H1 (cell line): Measurements from ENCODE around the gene HIGD2A. TPM values are rescaled to one million over a fixed set of nuclear protein-coding genes. Genes with fewer than 3 reads are reported as not detected.

Source experiments
- CTCF ChIA-PET: fragments of 300-600 bp; sonication (Branson Sonifier 250); formaldehyde crosslinking; loops from one replicate; lab custom pipeline; 2021; ENCODE audit not compliant: partially characterized antibody; lab: Charles Lee
- POLR2A ChIA-PET: fragments of 300-600 bp; sonication (Branson Sonifier 250); formaldehyde crosslinking; loops from one replicate; lab custom pipeline; 2021; ENCODE audit warnings: inconsistent platforms; ENCODE audit not compliant: partially characterized antibody; lab: Charles Lee
- DNase-seq, 2 experiments: peaks; one replicate each; pipeline versions ENCODE4 v3.0.0 to v3.0.0-alpha.2; 2010 to 2022; ENCODE audit warnings: low spot score in 2 of 2, low read depth in 1 of 2, mixed read lengths in 1 of 2
- FAIRE-seq: peaks from 2 replicates; lab custom pipeline; 2011; peaks lifted over from hg19 to GRCh38; lab: Jason Lieb, UNC
- H2AFZ ChIP-seq: 2 replicates; pipeline ENCODE4 v1.8.1; 2012; ENCODE audit warnings: low read length, inconsistent platforms
- H2AK5ac ChIP-seq: 2 replicates; pipeline ENCODE4 v1.6.1; 2013; ENCODE audit warnings: low read depth, low read length
- H2BK120ac ChIP-seq: replicated peaks from 2 replicates; pipeline ENCODE3; 2013; ENCODE audit warnings: low read depth, low read length, inconsistent platforms
- H2BK12ac ChIP-seq: 2 replicates; pipeline ENCODE4 v1.6.1; 2013; ENCODE audit warnings: low read depth, low read length
- H2BK15ac ChIP-seq: 2 replicates; pipeline ENCODE4 v1.6.1; 2013; ENCODE audit warnings: low read length
- H2BK20ac ChIP-seq: 2 replicates; pipeline ENCODE4 v1.6.1; 2013; ENCODE audit warnings: low read length
- H2BK5ac ChIP-seq: 2 replicates; pipeline ENCODE4 v1.6.1; 2013; ENCODE audit warnings: low read depth, low read length
- H3K14ac ChIP-seq: 2 replicates; pipeline ENCODE4 v1.6.1; 2013; ENCODE audit warnings: inconsistent platforms; ENCODE audit not compliant: insufficient read length
- H3K18ac ChIP-seq: 2 replicates; pipeline ENCODE4 v1.6.1; 2013; ENCODE audit warnings: low read length; ENCODE audit errors: extremely low read depth
- H3K23ac ChIP-seq: 2 replicates; pipeline ENCODE4 v1.6.1; 2013; ENCODE audit warnings: inconsistent platforms; ENCODE audit not compliant: insufficient read length
- H3K23me2 ChIP-seq: 2 replicates; pipeline ENCODE4 v1.6.1; 2013; ENCODE audit warnings: low read depth, low read length
- H3K27ac ChIP-seq: 2 replicates; pipeline ENCODE4 v1.6.1; 2011; ENCODE audit warnings: low read depth, low read length, inconsistent platforms
- H3K27me3 ChIP-seq, 4 experiments: replicated peaks in 1 of 4; 1 replicate in 1 of 4; 2 replicates in 3 of 4; pipeline versions ENCODE4 v1.6.1 to v1.8.1; 2011 to 2013; ENCODE audit warnings: low read length in 3 of 4, mild to moderate bottlenecking in 3 of 4, inconsistent platforms in 2 of 4, mixed read lengths in 2 of 4, moderate library complexity in 1 of 4; ENCODE audit not compliant: control insufficient read depth in 3 of 4, insufficient read depth in 3 of 4; ENCODE audit errors: extremely low read depth in 1 of 4
- H3K36me3 ChIP-seq, 4 experiments: 2 replicates each; pipeline versions ENCODE4 v1.6.1 to v1.8.1; 2011 to 2013; ENCODE audit warnings: mild to moderate bottlenecking in 4 of 4, low read length in 3 of 4, moderate library complexity in 2 of 4, control low read depth in 1 of 4, inconsistent platforms in 1 of 4; ENCODE audit not compliant: insufficient read depth in 4 of 4, control insufficient read depth in 2 of 4
- H3K4ac ChIP-seq: replicated peaks from 2 replicates; pipeline ENCODE3; 2013; ENCODE audit warnings: low read length, low read depth, mixed read lengths, inconsistent platforms; ENCODE audit not compliant: insufficient read length
- H3K4me1 ChIP-seq, 4 experiments: replicated peaks in 1 of 4; 1 replicate in 1 of 4; 2 replicates in 3 of 4; pipeline versions ENCODE4 v1.6.1 to v1.8.1; 2011 to 2013; ENCODE audit warnings: low read length in 3 of 4, inconsistent platforms in 2 of 4, mixed read lengths in 1 of 4; ENCODE audit not compliant: insufficient read depth in 4 of 4, control insufficient read depth in 3 of 4
- H3K4me2 ChIP-seq, 2 experiments: 2 replicates each; pipeline versions ENCODE4 v1.6.1 to v1.8.1; 2011 to 2013; ENCODE audit warnings: low read depth in 2 of 2, low read length in 2 of 2, control low read depth in 1 of 2, inconsistent platforms in 1 of 2, mild to moderate bottlenecking in 1 of 2; ENCODE audit not compliant: insufficient read depth in 1 of 2
- H3K4me3 ChIP-seq, 4 experiments: fragments of 200-600, 300-600 bp in 1 of 4; sonication (generic), shearing (Covaris generic), sonication (Bioruptor Twin) in 1 of 4; 2 replicates each; pipeline versions ENCODE4 v1.5.1 to v1.8.1; 2011 to 2016; ENCODE audit warnings: low read length in 4 of 4, low read depth in 3 of 4, control low read depth in 2 of 4, inconsistent platforms in 2 of 4, mild to moderate bottlenecking in 2 of 4, mixed read lengths in 1 of 4, moderate library complexity in 1 of 4; ENCODE audit not compliant: insufficient read depth in 2 of 4; ENCODE audit errors: extremely low read depth in 1 of 4
- H3K56ac ChIP-seq: replicated peaks from 2 replicates; pipeline ENCODE3; 2013; ENCODE audit warnings: low read depth, mild to moderate bottlenecking, mixed read lengths, low read length, inconsistent platforms; ENCODE audit not compliant: insufficient read length
- H3K79me1 ChIP-seq: 2 replicates; pipeline ENCODE4 v1.6.1; 2013; ENCODE audit warnings: low read depth, low read length, control low read depth
- H3K79me2 ChIP-seq, 2 experiments: 2 replicates each; pipeline versions ENCODE4 v1.6.1 to v1.8.1; 2012 to 2013; ENCODE audit warnings: low read length in 2 of 2, mild to moderate bottlenecking in 2 of 2, inconsistent platforms in 1 of 2; ENCODE audit not compliant: insufficient read depth in 2 of 2, control insufficient read depth in 1 of 2
- H3K9ac ChIP-seq, 4 experiments: replicated peaks in 1 of 4; 1 replicate in 1 of 4; 2 replicates in 3 of 4; pipeline versions ENCODE4 v1.6.1 to v1.8.1; 2011 to 2013; ENCODE audit warnings: low read depth in 3 of 4, low read length in 3 of 4, control low read depth in 2 of 4, mild to moderate bottlenecking in 2 of 4, moderate library complexity in 2 of 4, inconsistent platforms in 1 of 4; ENCODE audit errors: extremely low read depth in 1 of 4
- H3K9me3 ChIP-seq, 2 experiments: 2 replicates each; pipeline versions ENCODE4 v1.6.1 to v1.8.1; 2012 to 2013; ENCODE audit warnings: mild to moderate bottlenecking in 2 of 2, moderate library complexity in 2 of 2, control low read depth in 1 of 2, inconsistent platforms in 1 of 2, low read depth in 1 of 2, low read length in 1 of 2, mixed read lengths in 1 of 2; ENCODE audit not compliant: insufficient read depth in 2 of 2
- H4K20me1 ChIP-seq, 2 experiments: replicated peaks in 1 of 2; 2 replicates each; pipeline versions ENCODE3 to v1.8.1; 2011 to 2013; ENCODE audit warnings: inconsistent platforms in 2 of 2, low read length in 2 of 2, mild to moderate bottlenecking in 1 of 2; ENCODE audit not compliant: insufficient read depth in 2 of 2, control insufficient read depth in 1 of 2
- H4K5ac ChIP-seq: 2 replicates; pipeline ENCODE4 v1.6.1; 2013; ENCODE audit warnings: low read length, low read depth, mixed read lengths, inconsistent platforms; ENCODE audit not compliant: insufficient read length
- H4K8ac ChIP-seq: 2 replicates; pipeline ENCODE4 v1.8.0; 2013; ENCODE audit warnings: mild to moderate bottlenecking, moderate library complexity, low read length, inconsistent platforms; ENCODE audit not compliant: insufficient read depth; ENCODE audit errors: extremely low read depth
- H4K91ac ChIP-seq: replicated peaks from 2 replicates; pipeline ENCODE3; 2013; ENCODE audit warnings: low read length, mixed read lengths, inconsistent platforms; ENCODE audit not compliant: insufficient read length
- CTCF ChIP-seq, 3 experiments: IDR thresholded peaks; 1 replicate in 2 of 3; 2 replicates in 1 of 3; pipeline versions ENCODE4 v1.5.1 to v1.6.1; 2011; ENCODE audit warnings: low read length in 3 of 3, mild to moderate bottlenecking in 3 of 3, inconsistent platforms in 2 of 3, low read depth in 1 of 3, moderate library complexity in 1 of 3; ENCODE audit not compliant: insufficient read depth in 1 of 3; ENCODE audit errors: control extremely low read depth in 1 of 3
- SIRT6 ChIP-seq: IDR thresholded peaks from one replicate; pipeline ENCODE4 v1.7.1; 2012; ENCODE audit warnings: low read length, inconsistent platforms
- WGBS, 2 experiments: shearing (Covaris generic) in 1 of 2; methylation state at CpG; one replicate each; pipeline versions ENCODE4 v1.1.6 to v1.1.7; 2013 to 2015; ENCODE audit warnings: low lambda C conversion rate in 2 of 2, mixed read lengths in 2 of 2, inconsistent platforms in 1 of 2, low coverage in 1 of 2, missing lambda C conversion rate in 1 of 2; ENCODE audit not compliant: insufficient replicate concordance in 2 of 2, insufficient coverage in 1 of 2, insufficient read length in 1 of 2; ENCODE audit errors: extremely low coverage in 1 of 2, missing lambda C conversion rate in 1 of 2; 5-methylcytosine and 5-hydroxymethylcytosine counted together
- polyA plus RNA-seq, 7 experiments: library from polyadenylated mRNA; depleted of rRNA in 3 of 7; stranded (reverse) in 5 of 7; unstranded in 2 of 7; fragments of >200 nt in 5 of 7; fragments of 200-250 nt in 2 of 7; gene quantifications; 1 replicate in 5 of 7; 2 replicates in 1 of 7; 4 replicates in 1 of 7; pipeline versions ENCODE4 v1.2.1 to v1.2.3, GENCODE V29; 2011 to 2013; ENCODE audit warnings: missing spikeins in 2 of 7, mixed read lengths in 2 of 7
- total RNA-seq: library from RNA; stranded (reverse); fragmentation: NEBNext Ultra II Directional; extraction: Animal tissue kit (Norgen Biotek cat#: 25700); gene quantifications from 2 replicates; pipeline ENCODE4 v1.2.1, GENCODE V29; 2021
- TF ChIP-seq, protein P1 (sequence below): IDR thresholded peaks from 2 replicates; pipeline ENCODE4 v1.6.1; 2011; ENCODE audit warnings: low read length, improper control_type of control experiment

Gene HIGD2A
- total and polyA plus RNA-seq, 2 of the 8 experiments (the other 6 are each of a cell fraction or from before 2014, with no cell fraction given): 95.5 to 264 TPM

- Histone ChIP-seq H2AFZ (no peak overlapping the region), H3K4me1 (no peaks in the 10 kb centered on the region; a peak in 2 of 7 replicates), H3K4ac (no peak overlapping the region), H4K20me1 (peaks cover 0 to 2% of the 10 kb centered on the region in 2 experiments), H2BK120ac (no peak overlapping the region), H2BK5ac (no peak overlapping the region), H2BK12ac (no peak overlapping the region), H3K4me2 (no peak overlapping the region), H3K14ac (no peak overlapping the region), H2BK20ac (no peak overlapping the region), H3K36me3 (0 out of 8 replicates have a peak, but pooled peaks cover 0 to 2% (median 0%) of the 10 kb centered on the region in 4 experiments), H3K56ac (no peak overlapping the region), H3K27me3 (no peaks in the 10 kb centered on the region; a peak in 1 of 7 replicates), H3K79me2 (no peaks in the 10 kb centered on the region), H2AK5ac (no peak overlapping the region), H4K5ac (no peak overlapping the region), H2BK15ac (no peak overlapping the region), H4K91ac (no peak overlapping the region), H3K18ac (no peak overlapping the region), H3K23me2 (no peaks in the 10 kb centered on the region; the same call in 1 of the 2 replicates), H3K23ac (no peak overlapping the region), H3K4me3 (no peak overlapping the region), H3K27ac (no peak overlapping the region), H4K8ac (no peak overlapping the region), H3K79me1 (no peaks in the 10 kb centered on the region), H3K9ac (no peak overlapping the region), H3K9me3 (no peaks in the 10 kb centered on the region)
- DNase-seq: no peak
- ChIA-PET POLR2A (interaction anchor here (0.8 to 1.5 kb wide), 4 partner anchors 23 to 127 kb away, joined by 3 to 4 read pairs (median 3); partner anchors contain the start of genes KIAA1191 and RNF44), CTCF (no interaction called here)
- 95% methylated on average over 5 of the region's 5 CpGs; no CpG with 5 or more reads in 1 of the 2 experiments for WGBS, 2 experiments
- TF ChIP-seq CTCF (IDR thresholded peaks at IDR 0.05; ENCODE audit: control extremely low read depth in 1 of 3, insufficient read depth in 1 of 3, low read depth in 1 of 3, low read length in 3 of 3): peak in 2 of 3 experiments; percentile 20 to 24; a peak in 2 of 4 replicates
- TF ChIP-seq, protein P1, sequence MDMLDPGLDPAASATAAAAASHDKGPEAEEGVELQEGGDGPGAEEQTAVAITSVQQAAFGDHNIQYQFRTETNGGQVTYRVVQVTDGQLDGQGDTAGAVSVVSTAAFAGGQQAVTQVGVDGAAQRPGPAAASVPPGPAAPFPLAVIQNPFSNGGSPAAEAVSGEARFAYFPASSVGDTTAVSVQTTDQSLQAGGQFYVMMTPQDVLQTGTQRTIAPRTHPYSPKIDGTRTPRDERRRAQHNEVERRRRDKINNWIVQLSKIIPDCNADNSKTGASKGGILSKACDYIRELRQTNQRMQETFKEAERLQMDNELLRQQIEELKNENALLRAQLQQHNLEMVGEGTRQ: no peak
- no peak for TF ChIP-seq SIRT6
- FAIRE-seq: no peak
Observed at GRCh38 chr5:176410486-176411180, 22.1 kb downstream of the HIGD2A start.
